Lung (tissue), 12 donors: ENCODE results near the gene FCRL5. TPM values are rescaled to one million over a fixed set of nuclear protein-coding genes. Genes with fewer than 3 reads are reported as not detected.
A peak's percentile ranks its signal among the peaks of the same experiment; 100 is the strongest.

Experiments used
- ATAC-seq: fragments of 200-7000 bp; cut with Tn5 transposase; one replicate; pipeline ENCODE4 v1.9.1; 2020; ENCODE audit warnings: moderate number of reproducible peaks; ENCODE audit not compliant: insufficient read depth, low FRiP score
- DNase-seq, 3 donors: peaks; one replicate each; pipeline ENCODE4 v3.0.0-alpha.2; 2013 to 2017
- H3K27ac ChIP-seq, 2 donors: one replicate each; pipeline ENCODE4 v1.5.1; 2013; ENCODE audit warnings: mild to moderate bottlenecking in 2 of 2, moderate library complexity in 2 of 2, control low read depth in 1 of 2, inconsistent platforms in 1 of 2, low read depth in 1 of 2, low read length in 1 of 2
- H3K27me3 ChIP-seq, 3 donors: one replicate each; pipeline ENCODE4 v1.5.1; 2013; ENCODE audit warnings: low read length in 2 of 3; ENCODE audit not compliant: control insufficient read depth in 3 of 3, insufficient read depth in 3 of 3
- H3K36me3 ChIP-seq, 4 donors: one replicate each; pipeline ENCODE4 v1.5.1; 2013; ENCODE audit warnings: low read length in 4 of 4, mild to moderate bottlenecking in 1 of 4, moderate library complexity in 1 of 4; ENCODE audit not compliant: control insufficient read depth in 4 of 4, insufficient read depth in 4 of 4
- H3K4me1 ChIP-seq, 5 donors: one replicate each; pipeline ENCODE4 v1.5.1; 2013; ENCODE audit warnings: low read length in 5 of 5, mild to moderate bottlenecking in 2 of 5, moderate library complexity in 1 of 5; ENCODE audit not compliant: control insufficient read depth in 5 of 5, insufficient read depth in 5 of 5
- H3K4me3 ChIP-seq: one replicate; pipeline ENCODE4 v1.5.1; 2013; ENCODE audit warnings: mild to moderate bottlenecking, control low read depth, moderate library complexity
- H3K9ac ChIP-seq, 2 donors: one replicate each; pipeline ENCODE4 v1.5.1; 2013; ENCODE audit warnings: low read length in 2 of 2, control low read depth in 1 of 2; ENCODE audit not compliant: insufficient read depth in 1 of 2
- H3K9me3 ChIP-seq, 4 donors: one replicate each; pipeline ENCODE4 v1.5.1; 2013; ENCODE audit warnings: low read length in 3 of 4, mild to moderate bottlenecking in 1 of 4, moderate library complexity in 1 of 4; ENCODE audit not compliant: control insufficient read depth in 4 of 4, insufficient read depth in 3 of 4
- CTCF ChIP-seq: IDR thresholded peaks from 2 replicates; pipeline ENCODE4 v1.5.1; 2012; ENCODE audit warnings: mild to moderate bottlenecking; ENCODE audit errors: control extremely low read depth, extremely low read depth
- WGBS, 2 donors: extraction: QIAGEN DNeasy Blood & Tissue Kit; methylation state at CpG; one replicate each; pipeline ENCODE4 v1.1.7; 2013; 5-methylcytosine and 5-hydroxymethylcytosine counted together
- polyA plus RNA-seq, 2 donors: library from polyadenylated mRNA; stranded (reverse); fragments of 200-250 nt; gene quantifications; one replicate each; pipeline ENCODE4 v1.2.1, GENCODE V29; 2013
- total RNA-seq, 2 donors: library from RNA; depleted of rRNA in 1 of 2; stranded (reverse); fragments of >200 nt in 1 of 2; gene quantifications; one replicate each; pipeline ENCODE4 v1.2.1, GENCODE V29; 2014 to 2021
- donor health status: control.
- donor health status: control.
- donor health status: Bipolar disorder and iron deficiency.
- donor health status: healthy.
- donor health status: DM: yes; HTN: yes; CAD: no.

The FCRL5 gene
- total and polyA plus RNA-seq, 4 donors, result 0.26 to 5.9 (median 1.6) TPM

GRCh38 chr1:157596384-157596783, 44.1 kb upstream of the FCRL5 start:
- Histone ChIP-seq H3K36me3 (no peaks in the 10 kb centered on the region), H3K4me1 (no peaks in the 10 kb centered on the region), H3K4me3 (no peak overlapping the region), H3K9me3 (peaks cover 0 to 2% (median 0%) of the 10 kb centered on the region in 4 donors), H3K9ac (no peak overlapping the region), H3K27ac (no peak overlapping the region), H3K27me3 (no peaks in the 10 kb centered on the region)
- 81 to 91% methylated on average over 6 of the region's 6 CpGs for WGBS, 2 donors
- no peak for TF ChIP-seq CTCF
- DNase-seq (no peak), ATAC-seq (no peak)

DNA sequence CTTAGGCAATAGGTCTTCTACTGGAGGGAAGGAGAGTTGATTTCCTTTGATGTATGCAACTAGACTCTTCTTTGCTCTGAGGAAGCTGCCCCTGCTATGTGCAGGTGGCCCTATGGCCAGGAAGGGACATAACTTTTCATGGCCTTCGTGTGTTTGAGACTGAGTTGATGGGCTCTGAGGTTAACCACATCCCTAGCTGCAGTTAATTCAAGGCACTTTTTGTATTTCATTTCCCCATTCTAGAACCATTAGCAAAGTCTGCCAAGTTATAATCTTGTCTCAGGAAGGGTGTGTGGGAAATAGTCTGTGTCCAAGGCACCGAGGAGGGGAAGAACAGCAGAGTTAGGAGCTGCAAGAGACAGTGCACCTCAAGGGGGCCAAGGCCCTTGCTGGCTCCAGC, 43.0 kb upstream of the FCRL5 start:
- no peaks in the 10 kb centered on the region for H3K27me3 ChIP-seq
- DNase-seq (no peak), ATAC-seq (no peak)
- no peak overlapping the region for H3K9ac ChIP-seq
- 15 to 41% methylated on average over 2 of the region's 2 CpGs for WGBS, 2 donors
- H3K9me3 ChIP-seq, result peaks cover 0 to 2% (median 0%) of the 10 kb centered on the region in 4 donors
- H3K4me3 ChIP-seq, result no peak overlapping the region
- no peak overlapping the region for H3K27ac ChIP-seq
- H3K4me1 ChIP-seq, result no peaks in the 10 kb centered on the region
- no peak for TF ChIP-seq CTCF
- no peaks in the 10 kb centered on the region for H3K36me3 ChIP-seq

- Histone ChIP-seq H3K4me3 (no peak overlapping the region), H3K27ac (no peak overlapping the region), H3K9me3 (peaks cover 0 to 3% (median 1%) of the 10 kb centered on the region in 4 donors), H3K27me3 (no peaks in the 10 kb centered on the region), H3K9ac (no peak overlapping the region), H3K36me3 (no peaks in the 10 kb centered on the region), H3K4me1 (no peaks in the 10 kb centered on the region)
- DNase-seq (peak in 1 of 3 donors; percentile 10), ATAC-seq (no peak)
- no peak for TF ChIP-seq CTCF
- 51 to 68% methylated on average over 4 of the region's 4 CpGs for WGBS, 2 donors
Observed at GRCh38 chr1:157585984-157586383, 33.7 kb upstream of the FCRL5 start.

DNA sequence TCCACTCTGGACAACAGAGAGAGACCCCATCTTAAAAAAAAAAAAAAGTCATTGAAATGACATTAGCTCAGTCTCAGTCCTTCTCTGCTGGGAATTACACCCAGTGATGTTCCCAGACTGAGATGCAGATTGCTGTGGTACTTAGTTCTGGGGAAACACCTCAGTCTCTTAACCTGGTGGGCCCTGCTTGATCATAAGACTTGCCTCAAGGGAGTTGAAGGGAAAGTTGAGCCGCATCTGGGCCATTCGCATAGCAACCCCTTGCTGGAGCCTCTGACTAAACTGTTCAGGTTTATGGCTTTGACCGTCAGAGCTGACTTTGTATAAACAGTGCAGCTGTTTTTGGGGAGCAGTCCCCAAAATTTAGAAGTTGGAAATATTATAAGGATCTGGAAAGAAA, 32.2 kb upstream of the FCRL5 start:
- H3K9me3 ChIP-seq, result peaks cover 0 to 3% (median 1%) of the 10 kb centered on the region in 4 donors
- no peak overlapping the region for H3K27ac ChIP-seq
- TF ChIP-seq CTCF, result no peak
- H3K4me3 ChIP-seq, result no peak overlapping the region
- H3K36me3 ChIP-seq, result no peaks in the 10 kb centered on the region
- no peak overlapping the region for H3K9ac ChIP-seq
- ATAC-seq (no peak), DNase-seq (no peak)
- H3K27me3 ChIP-seq, result no peaks in the 10 kb centered on the region
- H3K4me1 ChIP-seq, result no peaks in the 10 kb centered on the region
- 86 to 88% methylated on average over 3 of the region's 3 CpGs for WGBS, 2 donors
